GM19099 (cell line): ENCODE data around the gene MYO1E.

Experiments
- POLR2A ChIP-seq: IDR thresholded peaks from 3 replicates; pipeline ENCODE4 v1.6.1; 2011; ENCODE audit warnings: low read depth; ENCODE audit not compliant: insufficient read length; ENCODE audit errors: extremely low read depth

MYO1E gene

GRCh38 chr15:59255680-59256336 is 116.9 kb downstream of the MYO1E start:
- TF ChIP-seq POLR2A = no peak

- TF ChIP-seq POLR2A = no peak
Observed at GRCh38 chr15:59252137-59252536, 120.5 kb downstream of the MYO1E start.

- no peak for TF ChIP-seq POLR2A
Observed at GRCh38 chr15:59251001-59251845, 121.4 kb downstream of the MYO1E start.

DNA sequence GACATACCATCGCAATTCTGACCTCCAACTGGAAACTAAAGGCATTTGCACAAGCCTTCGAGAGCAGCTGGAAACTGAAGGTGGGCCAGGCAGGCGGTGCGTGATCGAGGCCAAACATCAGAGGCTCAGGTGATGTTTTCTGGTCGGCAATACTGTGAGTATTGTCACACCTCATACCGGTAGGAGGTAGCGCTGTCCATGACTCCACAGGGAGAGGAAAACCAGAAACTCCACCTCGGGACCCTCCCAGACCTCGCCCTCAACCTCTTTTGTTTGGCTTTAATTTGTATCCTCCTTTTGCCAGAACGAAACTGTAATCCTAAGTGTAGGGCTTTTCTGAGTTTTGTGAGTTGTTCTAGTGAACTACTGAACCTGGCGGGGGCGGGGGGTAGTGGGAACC is 122.4 kb downstream of the MYO1E start:
- TF ChIP-seq POLR2A = no peak

GRCh38 chr15:59249816-59250215 is 122.9 kb downstream of the MYO1E start:
- TF ChIP-seq POLR2A = no peak

DNA sequence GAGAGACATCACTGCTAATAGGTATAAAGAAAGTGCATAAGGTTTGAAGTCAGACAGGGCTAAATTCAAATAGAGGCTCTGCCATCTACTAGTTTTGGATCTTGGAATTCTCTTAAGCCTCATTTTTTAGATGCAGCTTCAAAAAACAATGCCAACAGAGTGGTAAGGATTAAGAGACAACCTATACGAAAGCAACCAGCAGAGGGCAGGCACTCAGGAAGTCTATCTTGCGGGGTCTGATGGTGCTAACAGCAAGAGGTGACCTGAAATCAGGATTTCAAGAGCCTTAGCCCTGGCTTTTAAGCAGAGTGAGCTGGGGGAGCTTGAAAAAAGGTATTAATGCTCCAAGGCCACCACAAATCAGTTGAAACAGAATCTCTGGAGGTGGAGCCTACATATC is 125.3 kb downstream of the MYO1E start:
- no peak for TF ChIP-seq POLR2A

DNA sequence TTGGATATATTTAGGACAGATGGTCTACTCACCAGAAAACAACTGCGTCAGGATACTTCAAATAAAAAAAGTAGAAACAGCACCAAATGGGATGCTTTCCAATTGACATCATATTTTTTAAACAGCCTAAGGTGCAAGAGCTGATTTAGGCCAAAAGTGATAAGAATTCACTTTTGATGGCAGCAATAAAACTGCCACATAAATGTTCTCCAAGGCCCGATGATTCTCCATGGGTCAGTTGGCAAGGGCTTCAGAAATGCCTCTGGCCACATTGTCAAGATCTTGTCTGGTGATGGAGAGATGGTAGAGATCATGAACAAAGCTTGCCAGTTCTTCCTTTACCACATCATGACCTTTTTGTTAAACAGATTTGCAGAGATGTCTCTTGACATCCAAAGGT is 127.1 kb downstream of the MYO1E start:
- no peak for TF ChIP-seq POLR2A

GRCh38 chr15:59244337-59244736 is 128.3 kb downstream of the MYO1E start:
- TF ChIP-seq POLR2A = no peak

DNA sequence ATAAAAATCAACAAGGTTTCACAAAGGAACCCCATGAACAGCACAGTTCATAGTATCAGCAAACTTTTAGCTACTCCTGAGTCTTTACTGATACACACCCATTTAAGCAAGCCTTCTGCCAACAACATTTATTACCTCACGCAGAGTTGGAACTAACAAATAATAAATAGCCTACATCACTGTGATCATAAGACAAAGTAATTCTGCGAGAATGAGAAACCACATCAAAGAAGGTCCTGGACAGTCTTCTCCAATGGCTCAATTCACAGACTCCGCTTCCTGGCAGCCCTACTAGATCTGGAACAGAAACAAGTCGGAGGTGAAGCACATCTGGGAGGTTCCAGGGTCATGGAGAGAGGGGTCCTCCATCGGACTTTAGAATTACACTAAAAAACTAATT is 129.0 kb downstream of the MYO1E start:
- no peak for TF ChIP-seq POLR2A

GRCh38 chr15:59242649-59243048 is 130.0 kb downstream of the MYO1E start:
- TF ChIP-seq POLR2A = no peak

DNA sequence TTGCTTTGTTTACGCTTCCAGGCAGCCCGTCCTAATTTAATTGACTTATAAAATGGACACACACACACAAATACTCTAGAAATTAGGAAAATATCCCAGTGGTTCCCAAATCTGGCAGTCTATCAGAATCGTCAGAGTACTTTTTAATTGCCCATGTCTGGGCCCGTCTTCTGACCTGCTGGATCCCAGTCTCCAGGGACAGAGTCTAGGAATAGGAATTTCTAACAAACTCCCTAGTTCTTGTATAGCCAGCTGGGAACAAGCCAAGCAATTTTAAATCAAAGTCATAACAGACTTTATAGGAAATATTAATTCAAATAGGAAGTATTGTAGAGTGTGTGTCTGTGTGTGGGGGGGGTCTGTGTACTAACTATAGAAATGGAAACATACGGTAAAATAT is 132.6 kb downstream of the MYO1E start:
- no peak for TF ChIP-seq POLR2A

DNA sequence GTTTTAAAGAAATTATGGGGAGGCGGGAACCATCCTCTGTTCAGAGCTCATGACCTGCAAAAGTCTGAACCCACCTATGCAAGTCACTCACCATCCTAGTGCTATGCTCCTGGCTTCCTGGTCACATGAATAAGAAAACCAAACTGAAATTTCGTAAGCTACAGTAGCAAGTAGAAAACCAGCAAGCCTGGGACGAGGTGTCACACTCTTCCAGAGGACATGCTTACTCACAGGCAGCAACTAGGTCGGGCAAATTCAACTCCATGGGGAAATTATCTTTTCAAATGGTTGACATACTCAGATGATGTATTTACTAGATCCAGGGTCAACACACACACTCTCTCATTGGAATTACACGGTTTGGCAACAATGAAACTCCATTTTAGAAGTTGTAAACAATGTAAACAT is 134.7 kb downstream of the MYO1E start:
- TF ChIP-seq POLR2A = peak; percentile 28

GRCh38 chr15:59237119-59237855 is 135.4 kb downstream of the MYO1E start:
- no peak for TF ChIP-seq POLR2A

GRCh38 chr15:59236394-59236793 is 136.3 kb downstream of the MYO1E start:
- TF ChIP-seq POLR2A = no peak

DNA sequence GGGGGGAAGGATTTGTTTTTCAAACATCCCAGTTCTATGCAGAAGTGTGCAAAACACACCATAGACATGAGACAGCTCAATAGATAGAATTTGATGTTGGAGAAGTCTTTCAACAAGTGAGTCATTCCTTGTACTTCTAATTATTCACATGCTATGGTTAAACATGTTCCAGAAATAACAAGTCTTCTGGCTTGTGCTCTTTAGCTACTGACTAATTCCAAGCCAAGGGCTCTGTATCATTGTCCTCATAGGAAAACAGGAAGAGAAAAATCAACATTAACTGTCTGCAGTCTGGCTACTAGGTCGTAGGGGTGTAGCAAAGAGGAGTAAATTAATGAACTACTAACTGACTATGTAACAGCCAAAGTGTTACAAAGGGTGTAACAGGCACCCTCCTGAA is 140.2 kb downstream of the MYO1E start:
- TF ChIP-seq POLR2A = no peak
